ENCODE measurements around the gene CD81.
A peak's percentile ranks its signal among the peaks of the same experiment; 100 is the strongest.
"Not testable (repeated sequence)": the region's sequence is repeated elsewhere in the genome, so short reads cannot be mapped to it uniquely, and the experiment has no call there.

The CD81 gene

GRCh38 chr11:2376751-2377451 lies at the start of gene CD81:
Gene CD81 (plus strand): TSS chr11:2377310. CDS start chr11:2377550, 240 bp downstream.
- peak; percentile 35 for DNase-seq (ENCODE audit: low spot score)

- DNase-seq (ENCODE audit: low spot score), result no peak
Measured at GRCh38 chr11:2328021-2328420, 49.1 kb upstream of the CD81 start.

GRCh38 chr11:2328656-2329354 lies 48.3 kb upstream of the CD81 start:
- no peak for DNase-seq (ENCODE audit: low spot score)

- DNase-seq (ENCODE audit: low spot score), result no peak
Measured at GRCh38 chr11:2329551-2329950, 47.6 kb upstream of the CD81 start.

- DNase-seq (ENCODE audit: low spot score), result no peak
Measured at GRCh38 chr11:2330696-2331095, 46.4 kb upstream of the CD81 start.

- no peak for DNase-seq (ENCODE audit: low spot score)
Measured at GRCh38 chr11:2331404-2331803, 45.7 kb upstream of the CD81 start.

- DNase-seq (ENCODE audit: low spot score), result not testable (repeated sequence)
Measured at GRCh38 chr11:2332569-2332968, 44.5 kb upstream of the CD81 start.

GRCh38 chr11:2333486-2334205 lies 43.5 kb upstream of the CD81 start:
- DNase-seq (ENCODE audit: low spot score), result not testable (repeated sequence)

- DNase-seq (ENCODE audit: low spot score), result not testable (repeated sequence)
Measured at GRCh38 chr11:2335286-2335685, 41.8 kb upstream of the CD81 start.

- not testable (repeated sequence) for DNase-seq (ENCODE audit: low spot score)
Measured at GRCh38 chr11:2338760-2339159, 38.4 kb upstream of the CD81 start.

- no peak for DNase-seq (ENCODE audit: low spot score)
Measured at GRCh38 chr11:2342557-2342956, 34.6 kb upstream of the CD81 start.

- no peak for DNase-seq (ENCODE audit: low spot score)
Measured at GRCh38 chr11:2342981-2343380, 34.1 kb upstream of the CD81 start.

- DNase-seq (ENCODE audit: low spot score), result no peak
Measured at GRCh38 chr11:2343502-2343901, 33.6 kb upstream of the CD81 start.

GRCh38 chr11:2345050-2345449 lies 32.1 kb upstream of the CD81 start:
- DNase-seq (ENCODE audit: low spot score), result no peak

- DNase-seq (ENCODE audit: low spot score), result no peak
Measured at GRCh38 chr11:2346014-2346413, 31.1 kb upstream of the CD81 start.

- DNase-seq (ENCODE audit: low spot score), result no peak
Measured at GRCh38 chr11:2346586-2347307, 30.4 kb upstream of the CD81 start.

GRCh38 chr11:2347308-2347830 lies 29.7 kb upstream of the CD81 start:
- DNase-seq (ENCODE audit: low spot score), result no peak

- no peak for DNase-seq (ENCODE audit: low spot score)
Measured at GRCh38 chr11:2348986-2349385, 28.1 kb upstream of the CD81 start.

- DNase-seq (ENCODE audit: low spot score), result no peak
Measured at GRCh38 chr11:2351701-2352100, 25.4 kb upstream of the CD81 start.

- no peak for DNase-seq (ENCODE audit: low spot score)
Measured at GRCh38 chr11:2352420-2352819, 24.7 kb upstream of the CD81 start.

- DNase-seq (ENCODE audit: low spot score), result no peak
Measured at GRCh38 chr11:2355000-2355644, 22.0 kb upstream of the CD81 start.

GRCh38 chr11:2357246-2357645 lies 19.9 kb upstream of the CD81 start:
- DNase-seq (ENCODE audit: low spot score), result no peak
